Esophagus squamous epithelium (tissue), 5 donors: Measurements from ENCODE around the gene LBHD1. TPM values are rescaled to one million over a fixed set of nuclear protein-coding genes. Genes with fewer than 3 reads are reported as not detected.

ENCODE experiments used
- DNase-seq: peaks from one replicate; lab custom pipeline; 2025; lab: John Stamatoyannopoulos, UW
- H3K27ac ChIP-seq, 4 donors: fragments of 200-600 bp; sonication (generic); one replicate each; pipeline ENCODE4 v1.5.1; 2016 to 2019; ENCODE audit warnings: mild to moderate bottlenecking in 1 of 4
- H3K27me3 ChIP-seq, 4 donors: fragments of 200-600 bp; sonication (generic); 1 replicate in 3 of 4; 2 replicates in 1 of 4; pipeline versions ENCODE4 v1.5.1 to v1.6.0; 2017 to 2021; ENCODE audit warnings: antibody characterized with exemption in 1 of 4
- H3K36me3 ChIP-seq, 3 donors: fragments of 200-600 bp; sonication (generic); one replicate each; pipeline ENCODE4 v1.5.1; 2016 to 2019
- H3K4me1 ChIP-seq, 3 donors: fragments of 200-600 bp; sonication (generic); one replicate each; pipeline ENCODE4 v1.5.1; 2017 to 2019
- H3K4me3 ChIP-seq, 4 donors: fragments of 200-600 bp; sonication (generic); 1 replicate in 3 of 4; 2 replicates in 1 of 4; pipeline ENCODE4 v1.5.1; 2016 to 2019; ENCODE audit warnings: mild to moderate bottlenecking in 2 of 4, moderate library complexity in 1 of 4
- H3K9me3 ChIP-seq, 3 donors: fragments of 200-600 bp; sonication (generic); one replicate each; pipeline ENCODE4 v1.5.1; 2016 to 2019
- CTCF ChIP-seq, 6 experiments: fragments of 450-650 bp in 4 of 6; fragments of 200-600 bp in 2 of 6; sonication (generic) in 2 of 6; IDR thresholded peaks; one replicate each; pipeline ENCODE4 v1.5.1; 2016 to 2019; ENCODE audit warnings: antibody characterized with exemption in 6 of 6, mild to moderate bottlenecking in 4 of 6, moderate library complexity in 4 of 6
- POLR2A ChIP-seq, 4 donors: fragments of 450-650 bp; IDR thresholded peaks; one replicate each; pipeline ENCODE4 v1.6.1; 2017; ENCODE audit warnings: antibody characterized with exemption in 4 of 4, mild to moderate bottlenecking in 4 of 4, moderate library complexity in 3 of 4
- WGBS, 2 donors: methylation state at CpG; one replicate each; pipeline ENCODE4 v1.1.5; 2018; 5-methylcytosine and 5-hydroxymethylcytosine counted together
- intact Hi-C: fragments of 100-400 bp; cut with DNase I; formaldehyde crosslinking; loops from one replicate; pipeline ENCODE4 v1.15.0; 2022
- total RNA-seq, 4 donors: library from RNA; depleted of rRNA; stranded (reverse); fragments of >200 nt; gene quantifications; one replicate each; pipeline ENCODE4 v1.1.0, GENCODE V29; 2016
- donor health status: DM: yes; HTN: yes; CAD: no.

The LBHD1 gene
- total RNA-seq, 4 donors from 2014 or later = 1.8 to 3.6 (median 2.5) TPM

GRCh38 chr11:62682518-62682917 lies 10.5 kb upstream of the LBHD1 start:
- Histone ChIP-seq H3K27ac (no peak overlapping the region), H3K36me3 (peaks cover 0 to 5% (median 4%) of the 10 kb centered on the region in 3 donors), H3K4me3 (no peak overlapping the region), H3K9me3 (no peaks in the 10 kb centered on the region), H3K27me3 (peaks cover 0 to 1% (median 0%) of the 10 kb centered on the region in 4 donors), H3K4me1 (peaks cover 12 to 37% (median 17%) of the 10 kb centered on the region in 3 donors)
- TF ChIP-seq CTCF (IDR thresholded peaks at IDR 0.05) (no peak), POLR2A (IDR thresholded peaks at IDR 0.05) (no peak)
- DNase-seq = no peak
- intact Hi-C loops = no loop called here
- 64 to 91% methylated on average over 5 to 7 of the region's 7 CpGs for WGBS, 2 donors

- Histone ChIP-seq H3K27ac (peak overlapping the region; percentile 14 to 95 (median 68)), H3K4me3 (no peak overlapping the region), H3K27me3 (no peaks in the 10 kb centered on the region), H3K4me1 (peaks cover 12 to 50% (median 24%) of the 10 kb centered on the region in 3 donors), H3K36me3 (peaks cover 0 to 22% (median 9%) of the 10 kb centered on the region in 3 donors), H3K9me3 (no peaks in the 10 kb centered on the region)
- WGBS, 2 donors = 30 to 31% methylated on average over 4 of the region's 4 CpGs
- DNase-seq = no peak
- intact Hi-C loops = no loop called here
- TF ChIP-seq CTCF (IDR thresholded peaks at IDR 0.05) = peak; percentile 31 to 75 (median 60)
- TF ChIP-seq POLR2A (IDR thresholded peaks at IDR 0.05) = no peak
These were observed 8.8 kb upstream of the LBHD1 start for GRCh38 chr11:62680825-62681240.

- intact Hi-C loops = no loop called here
- peak; percentile 36 for DNase-seq
- Histone ChIP-seq H3K4me3 (peak within 1 kb of the TSS; percentile 78 to 100 (median 86)), H3K36me3 (peaks cover 0 to 40% (median 9%) of the 10 kb centered on the region in 3 donors), H3K27ac (peak within 1 kb of the TSS; percentile 91 to 96 (median 94)), H3K4me1 (peaks cover 12 to 63% (median 24%) of the 10 kb centered on the region in 3 donors), H3K9me3 (no peaks in the 10 kb centered on the region), H3K27me3 (no peaks in the 10 kb centered on the region)
- WGBS, 2 donors = 8 to 21% methylated on average over 13 to 42 of the region's 55 CpGs
- peak in 2 of 4 donors; percentile 65 to 71 for TF ChIP-seq POLR2A (IDR thresholded peaks at IDR 0.05)
- peak in 1 of 6 experiments; percentile 21 for TF ChIP-seq CTCF (IDR thresholded peaks at IDR 0.05)
These were observed 7.0 kb upstream of the LBHD1 start, which contains the start of gene UBXN1 for GRCh38 chr11:62678770-62679696. UBXN1 (minus strand) TSS chr11:62679073; CDS start chr11:62678923, 150 bp downstream.

- no peaks in the 10 kb centered on the region for H3K27me3 ChIP-seq
- 0 to 5% methylated on average over 1 to 2 of the region's 16 CpGs for WGBS, 2 donors
- no peak for TF ChIP-seq POLR2A (IDR thresholded peaks at IDR 0.05)
- TF ChIP-seq CTCF (IDR thresholded peaks at IDR 0.05) = no peak
- H3K27ac ChIP-seq = peak overlapping the region; percentile 91 to 96 (median 94)
- intact Hi-C loops = no loop called here
- H3K9me3 ChIP-seq = no peaks in the 10 kb centered on the region
- H3K4me3 ChIP-seq = peak overlapping the region; percentile 78 to 100 (median 86)
- DNase-seq = no peak
- H3K36me3 ChIP-seq = peaks cover 0 to 46% (median 9%) of the 10 kb centered on the region in 3 donors
- H3K4me1 ChIP-seq = peaks cover 13 to 69% (median 24%) of the 10 kb centered on the region in 3 donors
These were observed 6.3 kb upstream of the LBHD1 start for GRCh38 chr11:62678433-62678769.

- H3K4me1 ChIP-seq = peaks cover 20 to 76% (median 30%) of the 10 kb centered on the region in 3 donors
- peak overlapping the region in 3 of 4 donors; percentile 78 to 100 (median 89) for H3K4me3 ChIP-seq
- no peaks in the 10 kb centered on the region for H3K27me3 ChIP-seq
- intact Hi-C loops = no loop called here
- peak overlapping the region in 3 of 4 donors; percentile 91 to 96 (median 95) for H3K27ac ChIP-seq
- TF ChIP-seq POLR2A (IDR thresholded peaks at IDR 0.05) = no peak
- TF ChIP-seq CTCF (IDR thresholded peaks at IDR 0.05) = no peak
- no peak for DNase-seq
- no peaks in the 10 kb centered on the region for H3K9me3 ChIP-seq
- H3K36me3 ChIP-seq = peaks cover 0 to 53% (median 9%) of the 10 kb centered on the region in 3 donors
- 72 to 75% methylated on average over 12 to 15 of the region's 15 CpGs for WGBS, 2 donors
These were observed 5.6 kb upstream of the LBHD1 start for GRCh38 chr11:62677714-62678113.
